GDM1 (cell line): Measurements from ENCODE around the gene ARRB1.
A peak's percentile ranks its signal among the peaks of the same experiment; 100 is the strongest.

Experiments used
- DNase-seq: peaks from one replicate; lab custom pipeline; 2025; lab: John Stamatoyannopoulos, UW

The ARRB1 gene

GRCh38 chr11:75219869-75220268, 131.6 kb downstream of the ARRB1 start:
- no peak for DNase-seq

GRCh38 chr11:75214843-75215242, 136.6 kb downstream of the ARRB1 start:
- no peak for DNase-seq

GRCh38 chr11:75214411-75214821, 137.0 kb downstream of the ARRB1 start:
- peak; percentile 42 for DNase-seq
